ENCODE data around the gene KASH5. TPM values are rescaled to one million over a fixed set of nuclear protein-coding genes. Genes with fewer than 3 reads are reported as not detected.
"Not testable (repeated sequence)": the region's sequence is repeated elsewhere in the genome, so short reads cannot be mapped to it uniquely, and the experiment has no call there.

The KASH5 gene
- total and polyA plus RNA-seq, 5 donors from 2014 or later = not detected

- DNase-seq (peak; percentile 46 to 63 (median 50)), ATAC-seq (ENCODE audit: low read depth in 2 of 2) (peak; percentile 65 to 69)
- Mint-ChIP-seq H3K4me1 (peaks cover 0 to 15% (median 3%) of the 10 kb centered on the region in 4 donors), H3K27me3 (peaks cover 42% of the 10 kb centered on the region), H3K9me3 (peaks cover 0 to 2% (median 0%) of the 10 kb centered on the region in 7 donors), H3K27ac (no peak within 1 kb of the TSS), H3K36me3 (no peaks in the 10 kb centered on the region), H3K4me3 (no peak within 1 kb of the TSS)
- Histone ChIP-seq H3K27ac (ENCODE audit: insufficient read depth, low read length, poor library complexity, severe bottlenecking) (no peak within 1 kb of the TSS), H3K27me3 (ENCODE audit: control insufficient read depth, insufficient read depth, low read length) (peaks cover 14% of the 10 kb centered on the region), H3K4me1 (ENCODE audit: control insufficient read depth, insufficient read depth, low read length, poor library complexity, severe bottlenecking) (peaks cover 33% of the 10 kb centered on the region), H3K4me3 (ENCODE audit: low read depth, low read length) (peak within 1 kb of the TSS; percentile 44), H3K9me3 (ENCODE audit: control insufficient read depth in 2 of 2, low read length in 2 of 2) (no peaks in the 10 kb centered on the region), H3K36me3 (ENCODE audit: control insufficient read depth, insufficient read depth, low read length) (no peaks in the 10 kb centered on the region)
These were observed 24.6 kb upstream of the KASH5 start, which contains the start of gene DKKL1 for GRCh38 chr19:49363268-49364082. DKKL1 (plus strand) TSS chr19:49363877; CDS start chr19:49363999, 122 bp downstream.

- DNase-seq (no peak), ATAC-seq (ENCODE audit: low read depth in 2 of 2) (no peak)
- peaks cover 0 to 7% (median 0%) of the 10 kb centered on the region in 7 donors for H3K9me3 Mint-ChIP-seq
- H3K4me1 Mint-ChIP-seq = peaks cover 0 to 15% (median 3%) of the 10 kb centered on the region in 4 donors
- H3K36me3 Mint-ChIP-seq = no peaks in the 10 kb centered on the region
- Histone ChIP-seq H3K4me3 (ENCODE audit: low read depth, low read length) (no peak overlapping the region), H3K27ac (ENCODE audit: insufficient read depth, low read length, poor library complexity, severe bottlenecking) (no peak overlapping the region), H3K27me3 (ENCODE audit: control insufficient read depth, insufficient read depth, low read length) (peaks cover 14% of the 10 kb centered on the region), H3K36me3 (ENCODE audit: control insufficient read depth, insufficient read depth, low read length) (no peaks in the 10 kb centered on the region), H3K4me1 (ENCODE audit: control insufficient read depth, insufficient read depth, low read length, poor library complexity, severe bottlenecking) (peaks cover 33% of the 10 kb centered on the region), H3K9me3 (ENCODE audit: control insufficient read depth in 2 of 2, low read length in 2 of 2) (peaks cover 5 to 6% of the 10 kb centered on the region in 2 experiments)
- H3K27ac Mint-ChIP-seq = no peak overlapping the region
- H3K27me3 Mint-ChIP-seq = peaks cover 40% of the 10 kb centered on the region
- H3K4me3 Mint-ChIP-seq = no peak overlapping the region
These were observed 23.8 kb upstream of the KASH5 start for GRCh38 chr19:49364083-49364737.

GRCh38 chr19:49366110-49366509 lies 21.9 kb upstream of the KASH5 start:
- Mint-ChIP-seq H3K36me3 (peaks cover 3% of the 10 kb centered on the region), H3K4me3 (no peak overlapping the region), H3K27ac (no peak overlapping the region), H3K27me3 (peaks cover 33% of the 10 kb centered on the region), H3K9me3 (peaks cover 0 to 18% (median 0%) of the 10 kb centered on the region in 7 donors), H3K4me1 (peaks cover 0 to 10% (median 3%) of the 10 kb centered on the region in 4 donors)
- peaks cover 18% of the 10 kb centered on the region for H3K27me3 ChIP-seq (ENCODE audit: control insufficient read depth, insufficient read depth, low read length)
- H3K9me3 ChIP-seq (ENCODE audit: control insufficient read depth in 2 of 2, low read length in 2 of 2) = peaks cover 12 to 15% of the 10 kb centered on the region in 2 experiments
- no peak for DNase-seq
- no peak overlapping the region for H3K27ac ChIP-seq (ENCODE audit: insufficient read depth, low read length, poor library complexity, severe bottlenecking)
- no peak overlapping the region for H3K4me3 ChIP-seq (ENCODE audit: low read depth, low read length)
- ATAC-seq (ENCODE audit: low read depth in 2 of 2) = no peak
- no peaks in the 10 kb centered on the region for H3K36me3 ChIP-seq (ENCODE audit: control insufficient read depth, insufficient read depth, low read length)
- peaks cover 33% of the 10 kb centered on the region for H3K4me1 ChIP-seq (ENCODE audit: control insufficient read depth, insufficient read depth, low read length, poor library complexity, severe bottlenecking)

- H3K4me3 Mint-ChIP-seq = no peak overlapping the region
These were observed 19.2 kb upstream of the KASH5 start for GRCh38 chr19:49368711-49369358.

GRCh38 chr19:49371184-49371583 lies 16.9 kb upstream of the KASH5 start:
- Mint-ChIP-seq H3K27ac (no peak overlapping the region), H3K4me3 (no peak overlapping the region), H3K27me3 (peaks cover 36% of the 10 kb centered on the region), H3K4me1 (no peaks in the 10 kb centered on the region), H3K9me3 (peaks cover 0 to 18% (median 3%) of the 10 kb centered on the region in 7 donors), H3K36me3 (peaks cover 3% of the 10 kb centered on the region)
- no peak for ATAC-seq (ENCODE audit: low read depth in 2 of 2)
- Histone ChIP-seq H3K4me1 (ENCODE audit: control insufficient read depth, insufficient read depth, low read length, poor library complexity, severe bottlenecking) (no peaks in the 10 kb centered on the region), H3K36me3 (ENCODE audit: control insufficient read depth, insufficient read depth, low read length) (no peaks in the 10 kb centered on the region), H3K4me3 (ENCODE audit: low read depth, low read length) (no peak overlapping the region), H3K9me3 (ENCODE audit: control insufficient read depth in 2 of 2, low read length in 2 of 2) (peaks cover 12 to 15% of the 10 kb centered on the region in 2 experiments), H3K27me3 (ENCODE audit: control insufficient read depth, insufficient read depth, low read length) (peaks cover 4% of the 10 kb centered on the region), H3K27ac (ENCODE audit: insufficient read depth, low read length, poor library complexity, severe bottlenecking) (no peak overlapping the region)
- DNase-seq = no peak

More at GRCh38 chr19:49368711-49369358, 19.2 kb upstream of the KASH5 start:
- DNase-seq (no peak), ATAC-seq (ENCODE audit: low read depth in 2 of 2) (no peak)
- Mint-ChIP-seq H3K4me1 (peaks cover 0 to 2% (median 0%) of the 10 kb centered on the region in 4 donors), H3K27me3 (peaks cover 40% of the 10 kb centered on the region), H3K9me3 (peaks cover 0 to 18% (median 0%) of the 10 kb centered on the region in 7 donors), H3K36me3 (peaks cover 3% of the 10 kb centered on the region), H3K27ac (no peak overlapping the region)
- peaks cover 9% of the 10 kb centered on the region for H3K27me3 ChIP-seq (ENCODE audit: control insufficient read depth, insufficient read depth, low read length)
- H3K27ac ChIP-seq (ENCODE audit: insufficient read depth, low read length, poor library complexity, severe bottlenecking) = no peak overlapping the region
- H3K4me3 ChIP-seq (ENCODE audit: low read depth, low read length) = no peak overlapping the region
- H3K36me3 ChIP-seq (ENCODE audit: control insufficient read depth, insufficient read depth, low read length) = no peaks in the 10 kb centered on the region
- H3K4me1 ChIP-seq (ENCODE audit: control insufficient read depth, insufficient read depth, low read length, poor library complexity, severe bottlenecking) = peaks cover 8% of the 10 kb centered on the region
- H3K9me3 ChIP-seq (ENCODE audit: control insufficient read depth in 2 of 2, low read length in 2 of 2) = peaks cover 12 to 15% of the 10 kb centered on the region in 2 experiments

- DNase-seq; H3K27me3 ChIP-seq (ENCODE audit: control insufficient read depth, insufficient read depth, low read length); H3K36me3 ChIP-seq (ENCODE audit: control insufficient read depth, insufficient read depth, low read length); H3K4me1 ChIP-seq (ENCODE audit: control insufficient read depth, insufficient read depth, low read length, poor library complexity, severe bottlenecking); H3K4me3 ChIP-seq (ENCODE audit: low read depth, low read length); ATAC-seq (ENCODE audit: low read depth in 2 of 2); H3K4me1 Mint-ChIP-seq; H3K27ac ChIP-seq (ENCODE audit: insufficient read depth, low read length, poor library complexity, severe bottlenecking); H3K36me3 Mint-ChIP-seq; H3K4me3 Mint-ChIP-seq; H3K27ac Mint-ChIP-seq: not testable (repeated sequence)
- H3K9me3 ChIP-seq (ENCODE audit: control insufficient read depth in 2 of 2, low read length in 2 of 2) = peaks cover 12 to 15% of the 10 kb centered on the region in 2 experiments
- H3K27me3 Mint-ChIP-seq = peaks cover 30% of the 10 kb centered on the region
- peaks cover 0 to 18% (median 3%) of the 10 kb centered on the region in 7 donors for H3K9me3 Mint-ChIP-seq
These were observed 14.9 kb upstream of the KASH5 start for GRCh38 chr19:49373174-49373573.

GRCh38 chr19:49374665-49375434 lies 13.2 kb upstream of the KASH5 start:
- H3K9me3 ChIP-seq (ENCODE audit: control insufficient read depth in 2 of 2, low read length in 2 of 2) = peaks cover under 1 to 3% of the 10 kb centered on the region in 2 experiments
- H3K27me3 Mint-ChIP-seq = peaks cover 36% of the 10 kb centered on the region
- ATAC-seq (ENCODE audit: low read depth in 2 of 2) = no peak
- no peaks in the 10 kb centered on the region for H3K4me1 Mint-ChIP-seq
- no peak overlapping the region for H3K27ac ChIP-seq (ENCODE audit: insufficient read depth, low read length, poor library complexity, severe bottlenecking)
- no peaks in the 10 kb centered on the region for H3K36me3 ChIP-seq (ENCODE audit: control insufficient read depth, insufficient read depth, low read length)
- H3K4me3 ChIP-seq (ENCODE audit: low read depth, low read length) = no peak overlapping the region
- no peak for DNase-seq
- H3K27me3 ChIP-seq (ENCODE audit: control insufficient read depth, insufficient read depth, low read length) = peaks cover 5% of the 10 kb centered on the region
- H3K9me3 Mint-ChIP-seq = peaks cover 0 to 7% (median 1%) of the 10 kb centered on the region in 7 donors
- H3K27ac Mint-ChIP-seq = no peak overlapping the region
- H3K36me3 Mint-ChIP-seq = peaks cover 3% of the 10 kb centered on the region
- no peaks in the 10 kb centered on the region for H3K4me1 ChIP-seq (ENCODE audit: control insufficient read depth, insufficient read depth, low read length, poor library complexity, severe bottlenecking)
- H3K4me3 Mint-ChIP-seq = no peak overlapping the region

Data from CD4-positive, CD25-positive, alpha-beta regulatory T cell (primary cell).